ENCODE results near the gene CRACR2A.

The CRACR2A gene

GRCh38 chr12:3723916-3724805, 28.7 kb downstream of the CRACR2A start:
- peak; percentile 51 for DNase-seq

GRCh38 chr12:3722368-3722767, 30.5 kb downstream of the CRACR2A start:
- DNase-seq: peak; percentile 37

GRCh38 chr12:3720772-3721171, 32.1 kb downstream of the CRACR2A start:
- peak; percentile 30 for DNase-seq

GRCh38 chr12:3718100-3718499, 34.8 kb downstream of the CRACR2A start:
- peak; percentile 19 for DNase-seq

- peak; percentile 33 for DNase-seq
These were observed 35.5 kb downstream of the CRACR2A start for GRCh38 chr12:3717283-3717898.

- peak; percentile 37 for DNase-seq
These were observed 36.9 kb downstream of the CRACR2A start for GRCh38 chr12:3715999-3716398.

- DNase-seq: peak; percentile 31
These were observed 39.0 kb downstream of the CRACR2A start for GRCh38 chr12:3713947-3714346.

GRCh38 chr12:3713483-3713882, 39.4 kb downstream of the CRACR2A start:
- peak; percentile 35 for DNase-seq

- peak; percentile 21 for DNase-seq
These were observed 40.5 kb downstream of the CRACR2A start for GRCh38 chr12:3712209-3712992.

- DNase-seq: peak; percentile 33
These were observed 47.6 kb downstream of the CRACR2A start for GRCh38 chr12:3705354-3705675.

- peak; percentile 18 for DNase-seq
These were observed 48.2 kb downstream of the CRACR2A start for GRCh38 chr12:3704512-3705353.

GRCh38 chr12:3700861-3701260, 52.0 kb downstream of the CRACR2A start:
- DNase-seq: no peak

- peak; percentile 47 for DNase-seq
These were observed 54.5 kb downstream of the CRACR2A start for GRCh38 chr12:3698218-3698974.

- DNase-seq: peak; percentile 35
These were observed 55.5 kb downstream of the CRACR2A start for GRCh38 chr12:3697311-3697870.

- peak; percentile 23 for DNase-seq
These were observed 58.2 kb downstream of the CRACR2A start for GRCh38 chr12:3694673-3695072.

- DNase-seq: peak; percentile 39
These were observed 60.1 kb downstream of the CRACR2A start for GRCh38 chr12:3692616-3693365.

GRCh38 chr12:3686463-3686862, 66.4 kb downstream of the CRACR2A start:
- DNase-seq: peak; percentile 36

- no peak for DNase-seq
These were observed 67.1 kb downstream of the CRACR2A start for GRCh38 chr12:3685830-3686229.

GRCh38 chr12:3684449-3685051, 68.4 kb downstream of the CRACR2A start:
- DNase-seq: peak; percentile 51

- DNase-seq: peak; percentile 42
These were observed 69.2 kb downstream of the CRACR2A start for GRCh38 chr12:3683670-3684069.
